Measurements from ENCODE around the gene IRX4. TPM values are rescaled to one million over a fixed set of nuclear protein-coding genes. Genes with fewer than 3 reads are reported as not detected.

Gene IRX4
- polyA plus RNA-seq, 1 experiment, result not detected

DNA sequence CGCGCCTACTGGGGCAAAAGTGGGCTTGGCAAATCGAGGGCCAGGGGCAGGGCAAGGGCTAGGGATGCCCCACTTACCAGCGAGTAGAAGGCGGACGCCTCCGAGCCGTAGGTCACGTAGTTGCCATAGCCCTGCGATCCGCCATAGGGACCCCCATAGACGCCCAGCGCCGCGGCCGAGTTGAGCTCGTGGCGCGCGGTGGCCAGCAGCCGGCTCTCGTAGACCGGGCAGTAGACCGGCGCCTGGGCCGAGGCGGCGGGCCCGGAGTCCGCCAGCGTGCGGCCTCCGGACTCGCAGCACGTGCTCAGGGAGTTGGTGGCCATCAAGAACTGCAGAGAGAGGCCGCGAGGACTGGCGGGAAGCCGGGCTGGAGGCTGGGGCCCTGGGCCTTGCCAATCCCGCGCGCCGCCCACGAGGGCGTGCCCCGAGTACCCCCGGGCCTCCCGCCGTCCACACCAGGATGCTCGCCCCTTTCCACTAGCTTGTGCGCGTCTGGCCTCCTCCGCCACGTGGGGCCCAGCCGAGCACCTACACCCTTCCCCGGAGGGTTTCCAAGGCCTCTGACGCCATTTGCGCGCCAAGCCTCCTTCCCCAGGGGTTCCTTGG, 891 bp downstream of the IRX4 start:
- POLR2A ChIA-PET, result no interaction called here
- no peak overlapping the region for H3K4me3 ChIP-seq (ENCODE audit: low read depth, low read length)
- no peak for DNase-seq (ENCODE audit: low read depth, low spot score)

DNA sequence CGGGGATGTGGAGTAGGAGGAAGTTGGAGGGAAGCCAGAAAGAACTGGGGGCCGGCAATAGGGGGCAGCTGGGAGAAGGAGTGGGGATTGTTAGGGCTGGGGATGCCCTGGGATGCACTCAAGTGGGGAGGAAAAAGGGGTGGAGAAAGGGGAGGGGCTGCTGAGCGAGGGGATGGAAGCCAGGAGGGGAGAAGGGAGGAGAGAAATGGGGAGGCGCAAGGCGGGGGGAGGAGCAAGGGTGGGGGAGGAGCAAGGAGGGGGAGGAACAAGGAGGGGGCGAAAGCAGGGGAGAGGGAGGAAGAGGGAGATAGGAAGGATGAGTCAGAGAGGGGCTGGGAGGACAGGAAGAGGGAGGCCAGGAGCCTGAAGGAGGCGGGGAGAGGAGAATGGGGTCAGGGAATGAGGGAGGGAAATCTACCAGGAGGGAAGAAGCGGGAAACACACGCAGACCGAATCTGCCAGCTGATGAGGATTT, 1.6 kb downstream of the IRX4 start:
- CTCF ChIA-PET, result no interaction called here
- TF ChIP-seq, protein P1, sequence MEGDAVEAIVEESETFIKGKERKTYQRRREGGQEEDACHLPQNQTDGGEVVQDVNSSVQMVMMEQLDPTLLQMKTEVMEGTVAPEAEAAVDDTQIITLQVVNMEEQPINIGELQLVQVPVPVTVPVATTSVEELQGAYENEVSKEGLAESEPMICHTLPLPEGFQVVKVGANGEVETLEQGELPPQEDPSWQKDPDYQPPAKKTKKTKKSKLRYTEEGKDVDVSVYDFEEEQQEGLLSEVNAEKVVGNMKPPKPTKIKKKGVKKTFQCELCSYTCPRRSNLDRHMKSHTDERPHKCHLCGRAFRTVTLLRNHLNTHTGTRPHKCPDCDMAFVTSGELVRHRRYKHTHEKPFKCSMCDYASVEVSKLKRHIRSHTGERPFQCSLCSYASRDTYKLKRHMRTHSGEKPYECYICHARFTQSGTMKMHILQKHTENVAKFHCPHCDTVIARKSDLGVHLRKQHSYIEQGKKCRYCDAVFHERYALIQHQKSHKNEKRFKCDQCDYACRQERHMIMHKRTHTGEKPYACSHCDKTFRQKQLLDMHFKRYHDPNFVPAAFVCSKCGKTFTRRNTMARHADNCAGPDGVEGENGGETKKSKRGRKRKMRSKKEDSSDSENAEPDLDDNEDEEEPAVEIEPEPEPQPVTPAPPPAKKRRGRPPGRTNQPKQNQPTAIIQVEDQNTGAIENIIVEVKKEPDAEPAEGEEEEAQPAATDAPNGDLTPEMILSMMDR (IDR thresholded peaks at IDR 0.05; ENCODE audit: low read depth, low read length), result no peak
- POLR2A ChIA-PET, result no interaction called here

More for the DNA sequence above, 891 bp downstream of the IRX4 start:
- peaks cover 77% of the 10 kb centered on the region for H3K27me3 ChIP-seq (ENCODE audit: control insufficient read depth, insufficient read depth, low read length)
- H3K27ac ChIP-seq (ENCODE audit: low read depth, low read length), result no peak overlapping the region
- TF ChIP-seq, protein P1 (IDR thresholded peaks at IDR 0.05; ENCODE audit: low read depth, low read length), result no peak
- CTCF ChIA-PET, result no interaction called here
- H3K9me3 ChIP-seq (ENCODE audit: control insufficient read depth, insufficient read depth, low read length), result peaks cover 16% of the 10 kb centered on the region; the same call in 1 of the 2 replicates

DNA sequence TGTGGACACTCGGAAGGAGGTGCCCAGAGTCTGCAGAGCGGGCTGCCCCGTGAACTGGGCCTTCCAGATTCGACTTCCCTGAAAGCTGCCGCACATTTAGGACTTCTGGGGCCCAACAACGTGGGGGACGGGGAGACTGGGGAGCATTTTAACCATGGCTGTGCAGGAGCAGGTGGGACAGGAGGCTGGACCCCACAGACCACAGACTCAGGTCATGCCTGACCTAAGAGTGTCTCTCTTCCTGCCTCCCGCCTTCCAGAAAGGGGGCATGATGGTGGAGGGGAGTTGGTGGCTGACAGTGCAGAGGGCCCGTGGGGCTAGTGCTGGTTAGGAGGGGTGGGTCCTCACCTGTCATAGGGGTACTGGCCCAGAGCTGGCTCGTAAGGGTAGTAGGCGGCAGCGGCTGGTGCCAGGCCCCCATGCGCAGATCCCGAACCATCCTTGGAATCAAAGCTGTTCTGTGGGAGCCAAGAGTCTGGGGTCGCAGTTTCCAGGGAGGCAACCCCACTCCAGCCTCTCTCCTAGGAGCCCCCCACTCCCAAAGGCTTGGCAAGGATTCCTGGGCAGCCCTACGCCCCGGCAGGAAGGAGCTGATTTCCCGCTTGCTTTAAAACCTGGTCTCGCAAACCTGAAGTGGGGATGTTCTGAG, 2.2 kb downstream of the IRX4 start:
- Histone ChIP-seq H3K9me3 (ENCODE audit: control insufficient read depth, insufficient read depth, low read length) (peaks cover 16% of the 10 kb centered on the region; the same call in 1 of the 2 replicates), H3K4me3 (ENCODE audit: low read depth, low read length) (no peak overlapping the region), H3K27ac (ENCODE audit: low read depth, low read length) (no peak overlapping the region), H3K27me3 (ENCODE audit: control insufficient read depth, insufficient read depth, low read length) (peaks cover 78% of the 10 kb centered on the region)
- no peak for DNase-seq (ENCODE audit: low read depth, low spot score)
- POLR2A ChIA-PET, result no interaction called here
- TF ChIP-seq, protein P1 (IDR thresholded peaks at IDR 0.05; ENCODE audit: low read depth, low read length), result no peak
- CTCF ChIA-PET, result no interaction called here

More for the DNA sequence above, 1.6 kb downstream of the IRX4 start:
- H3K4me3 ChIP-seq (ENCODE audit: low read depth, low read length), result no peak overlapping the region
- no peak overlapping the region for H3K27ac ChIP-seq (ENCODE audit: low read depth, low read length)
- peaks cover 78% of the 10 kb centered on the region for H3K27me3 ChIP-seq (ENCODE audit: control insufficient read depth, insufficient read depth, low read length)
- peaks cover 16% of the 10 kb centered on the region; the same call in 1 of the 2 replicates for H3K9me3 ChIP-seq (ENCODE audit: control insufficient read depth, insufficient read depth, low read length)
- no peak for DNase-seq (ENCODE audit: low read depth, low spot score)

DNA sequence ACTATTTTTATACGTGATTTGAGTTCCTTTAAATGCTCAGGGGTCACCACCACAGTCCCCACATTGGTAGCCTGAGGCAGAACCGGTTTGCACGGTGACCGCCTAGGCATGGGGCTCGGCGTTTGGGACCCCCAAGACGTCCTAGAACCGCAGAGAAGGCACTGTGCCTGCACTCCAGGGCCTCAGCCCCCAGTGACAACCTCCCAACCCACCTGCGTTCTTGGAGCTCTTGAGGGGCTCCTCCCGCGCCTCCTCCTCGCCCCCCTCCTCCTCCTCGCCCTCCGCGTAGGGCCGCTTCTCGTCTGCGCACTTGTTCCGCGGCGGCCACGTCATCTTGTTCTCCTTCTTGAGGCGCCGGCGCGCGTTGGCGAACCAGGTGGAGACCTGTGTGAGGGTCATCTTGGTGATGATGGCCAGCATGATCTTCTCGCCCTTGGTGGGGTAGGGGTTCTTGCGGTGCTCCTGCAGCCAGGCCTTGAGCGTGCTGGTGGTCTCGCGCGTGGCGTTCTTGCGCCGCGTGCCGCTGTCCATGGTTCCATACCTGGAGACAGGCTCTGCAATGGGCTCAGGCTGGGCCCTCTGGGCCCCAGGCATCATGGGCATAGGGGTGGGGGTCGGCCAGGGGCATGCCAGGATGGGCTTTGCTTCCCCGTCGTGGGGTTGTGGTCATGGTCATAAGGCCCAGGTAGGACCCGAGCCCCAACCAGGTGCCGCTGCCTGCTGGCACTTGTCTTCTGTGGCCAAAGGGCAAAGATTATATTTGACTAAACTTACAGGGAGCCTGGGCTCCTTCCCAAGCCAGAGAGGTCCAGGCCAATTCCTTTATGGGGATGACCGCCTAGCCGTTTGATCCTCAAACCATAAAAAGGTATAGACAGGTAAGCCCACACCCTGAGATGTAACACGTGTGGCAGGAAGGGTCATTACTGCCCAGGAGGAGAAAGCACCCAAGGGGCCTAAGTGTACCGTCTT, 3.1 kb downstream of the IRX4 start:
- Histone ChIP-seq H3K4me3 (ENCODE audit: low read depth, low read length) (no peak overlapping the region), H3K27ac (ENCODE audit: low read depth, low read length) (no peak overlapping the region), H3K9me3 (ENCODE audit: control insufficient read depth, insufficient read depth, low read length) (peaks cover 16% of the 10 kb centered on the region; the same call in 1 of the 2 replicates), H3K27me3 (ENCODE audit: control insufficient read depth, insufficient read depth, low read length) (peaks cover 80% of the 10 kb centered on the region)
- ChIA-PET POLR2A (no interaction called here), CTCF (no interaction called here)
- TF ChIP-seq, protein P1 (IDR thresholded peaks at IDR 0.05; ENCODE audit: low read depth, low read length), result no peak
- DNase-seq (ENCODE audit: low read depth, low spot score), result no peak
